ENCODE data around the gene DGKB.

Gene DGKB

GRCh38 chr7:14156436-14156835 lies 746.1 kb downstream of the DGKB start:
- TF ChIP-seq POLR2AphosphoS5 (IDR thresholded peaks at IDR 0.05; ENCODE audit: low read depth, low read length) (no peak), POU2F2 (IDR thresholded peaks at IDR 0.05; ENCODE audit: low read depth, low read length) (no peak), POLR2A (IDR thresholded peaks at IDR 0.05; ENCODE audit: low read depth, low read length) (no peak), PAX5 (IDR thresholded peaks at IDR 0.05; ENCODE audit: insufficient read depth, low read length, severe bottlenecking) (no peak), TAF1 (IDR thresholded peaks at IDR 0.05; ENCODE audit: low read depth, low read length) (no peak), SPI1 (IDR thresholded peaks at IDR 0.05; ENCODE audit: low read depth, low read length) (no peak)
- FAIRE-seq (no peak), DNase-seq (ENCODE audit: insufficient read length, low spot score) (no peak)

- FAIRE-seq (no peak), DNase-seq (ENCODE audit: insufficient read length, low spot score) (no peak)
- TF ChIP-seq POU2F2 (IDR thresholded peaks at IDR 0.05; ENCODE audit: low read depth, low read length) (no peak), PAX5 (IDR thresholded peaks at IDR 0.05; ENCODE audit: insufficient read depth, low read length, severe bottlenecking) (no peak)
Observed at GRCh38 chr7:14148974-14149373, 753.6 kb downstream of the DGKB start.

- TF ChIP-seq POU2F2 (IDR thresholded peaks at IDR 0.05; ENCODE audit: low read depth, low read length) (no peak), POLR2A (IDR thresholded peaks at IDR 0.05; ENCODE audit: low read depth, low read length) (no peak), POLR2AphosphoS5 (IDR thresholded peaks at IDR 0.05; ENCODE audit: low read depth, low read length) (no peak), PAX5 (IDR thresholded peaks at IDR 0.05; ENCODE audit: insufficient read depth, low read length, severe bottlenecking) (no peak)
- DNase-seq (ENCODE audit: insufficient read length, low spot score): no peak
- FAIRE-seq: no peak
Observed at GRCh38 chr7:14147532-14147931, 755.0 kb downstream of the DGKB start.

GRCh38 chr7:14144538-14144937 lies 758.0 kb downstream of the DGKB start:
- no peak for FAIRE-seq
- DNase-seq (ENCODE audit: insufficient read length, low spot score): no peak
- TF ChIP-seq SPI1 (IDR thresholded peaks at IDR 0.05; ENCODE audit: low read depth, low read length) (no peak), PAX5 (IDR thresholded peaks at IDR 0.05; ENCODE audit: insufficient read depth, low read length, severe bottlenecking) (no peak), TAF1 (IDR thresholded peaks at IDR 0.05; ENCODE audit: low read depth, low read length) (no peak), POU2F2 (IDR thresholded peaks at IDR 0.05; ENCODE audit: low read depth, low read length) (no peak), POLR2A (IDR thresholded peaks at IDR 0.05; ENCODE audit: low read depth, low read length) (no peak), POLR2AphosphoS5 (IDR thresholded peaks at IDR 0.05; ENCODE audit: low read depth, low read length) (no peak)

- TF ChIP-seq PAX5 (IDR thresholded peaks at IDR 0.05; ENCODE audit: insufficient read depth, low read length, severe bottlenecking) (no peak), POU2F2 (IDR thresholded peaks at IDR 0.05; ENCODE audit: low read depth, low read length) (no peak), POLR2A (IDR thresholded peaks at IDR 0.05; ENCODE audit: low read depth, low read length) (no peak), TAF1 (IDR thresholded peaks at IDR 0.05; ENCODE audit: low read depth, low read length) (no peak), POLR2AphosphoS5 (IDR thresholded peaks at IDR 0.05; ENCODE audit: low read depth, low read length) (no peak), SPI1 (IDR thresholded peaks at IDR 0.05; ENCODE audit: low read depth, low read length) (no peak)
- FAIRE-seq (no peak), DNase-seq (ENCODE audit: insufficient read length, low spot score) (no peak)
Observed at GRCh38 chr7:14144109-14144508, 758.4 kb downstream of the DGKB start.

- no peak for TF ChIP-seq POLR2A (IDR thresholded peaks at IDR 0.05; ENCODE audit: low read depth, low read length)
- TF ChIP-seq POU2F2 (IDR thresholded peaks at IDR 0.05; ENCODE audit: low read depth, low read length): no peak
- TF ChIP-seq TAF1 (IDR thresholded peaks at IDR 0.05; ENCODE audit: low read depth, low read length): no peak
- TF ChIP-seq POLR2AphosphoS5 (IDR thresholded peaks at IDR 0.05; ENCODE audit: low read depth, low read length): no peak
- no peak for FAIRE-seq
- no peak for DNase-seq (ENCODE audit: insufficient read length, low spot score)
Observed at GRCh38 chr7:14137676-14138075, 764.9 kb downstream of the DGKB start.

- FAIRE-seq: no peak
- TF ChIP-seq PAX5 (IDR thresholded peaks at IDR 0.05; ENCODE audit: insufficient read depth, low read length, severe bottlenecking) (no peak), POLR2A (IDR thresholded peaks at IDR 0.05; ENCODE audit: low read depth, low read length) (no peak), POU2F2 (IDR thresholded peaks at IDR 0.05; ENCODE audit: low read depth, low read length) (no peak), POLR2AphosphoS5 (IDR thresholded peaks at IDR 0.05; ENCODE audit: low read depth, low read length) (no peak), TAF1 (IDR thresholded peaks at IDR 0.05; ENCODE audit: low read depth, low read length) (no peak), SPI1 (IDR thresholded peaks at IDR 0.05; ENCODE audit: low read depth, low read length) (no peak)
- no peak for DNase-seq (ENCODE audit: insufficient read length, low spot score)
Observed at GRCh38 chr7:14133752-14134151, 768.8 kb downstream of the DGKB start.

GRCh38 chr7:14125998-14126397 lies 776.6 kb downstream of the DGKB start:
- no peak for FAIRE-seq
- no peak for TF ChIP-seq POLR2A (IDR thresholded peaks at IDR 0.05; ENCODE audit: low read depth, low read length)
- no peak for TF ChIP-seq SPI1 (IDR thresholded peaks at IDR 0.05; ENCODE audit: low read depth, low read length)
- TF ChIP-seq PAX5 (IDR thresholded peaks at IDR 0.05; ENCODE audit: insufficient read depth, low read length, severe bottlenecking): no peak
- no peak for TF ChIP-seq TAF1 (IDR thresholded peaks at IDR 0.05; ENCODE audit: low read depth, low read length)
- TF ChIP-seq POU2F2 (IDR thresholded peaks at IDR 0.05; ENCODE audit: low read depth, low read length): no peak
- TF ChIP-seq POLR2AphosphoS5 (IDR thresholded peaks at IDR 0.05; ENCODE audit: low read depth, low read length): no peak

GRCh38 chr7:14124716-14125115 lies 777.8 kb downstream of the DGKB start:
- FAIRE-seq: no peak
- no peak for DNase-seq (ENCODE audit: insufficient read length, low spot score)
- TF ChIP-seq POLR2A (IDR thresholded peaks at IDR 0.05; ENCODE audit: low read depth, low read length): no peak
- no peak for TF ChIP-seq PAX5 (IDR thresholded peaks at IDR 0.05; ENCODE audit: insufficient read depth, low read length, severe bottlenecking)
- no peak for TF ChIP-seq SPI1 (IDR thresholded peaks at IDR 0.05; ENCODE audit: low read depth, low read length)

More at GRCh38 chr7:14125998-14126397, 776.6 kb downstream of the DGKB start:
- no peak for DNase-seq (ENCODE audit: insufficient read length, low spot score)

GRCh38 chr7:14123923-14124322 lies 778.6 kb downstream of the DGKB start:
- DNase-seq (ENCODE audit: insufficient read length, low spot score) (no peak), FAIRE-seq (no peak)
- no peak for TF ChIP-seq POU2F2 (IDR thresholded peaks at IDR 0.05; ENCODE audit: low read depth, low read length)
- TF ChIP-seq POLR2A (IDR thresholded peaks at IDR 0.05; ENCODE audit: low read depth, low read length): no peak
- TF ChIP-seq SPI1 (IDR thresholded peaks at IDR 0.05; ENCODE audit: low read depth, low read length): no peak

- no peak for TF ChIP-seq POLR2AphosphoS5 (IDR thresholded peaks at IDR 0.05; ENCODE audit: low read depth, low read length)
- TF ChIP-seq SPI1 (IDR thresholded peaks at IDR 0.05; ENCODE audit: low read depth, low read length): no peak
- no peak for TF ChIP-seq POLR2A (IDR thresholded peaks at IDR 0.05; ENCODE audit: low read depth, low read length)
- no peak for TF ChIP-seq PAX5 (IDR thresholded peaks at IDR 0.05; ENCODE audit: insufficient read depth, low read length, severe bottlenecking)
- TF ChIP-seq POU2F2 (IDR thresholded peaks at IDR 0.05; ENCODE audit: low read depth, low read length): no peak
- TF ChIP-seq TAF1 (IDR thresholded peaks at IDR 0.05; ENCODE audit: low read depth, low read length): no peak
- FAIRE-seq (no peak), DNase-seq (ENCODE audit: insufficient read length, low spot score) (no peak)
Observed at GRCh38 chr7:14115701-14116100, 786.9 kb downstream of the DGKB start.
